Measurements from ENCODE around the gene RBM19.

The RBM19 gene

GRCh38 chr12:113842699-113843098 lies 123.4 kb downstream of the RBM19 start:
- no peaks in the 10 kb centered on the region for H3K27me3 ChIP-seq (ENCODE audit: control insufficient read depth, low read length)
- H3F3A ChIP-seq (ENCODE audit: control insufficient read depth, insufficient read depth), result no peaks in the 10 kb centered on the region
- no peaks in the 10 kb centered on the region for H3K36me3 ChIP-seq (ENCODE audit: control insufficient read depth, low read length)
- no peaks in the 10 kb centered on the region for H3K4me1 ChIP-seq (ENCODE audit: control insufficient read depth, low read length)
- TF ChIP-seq EZH2phosphoT487 (IDR thresholded peaks at IDR 0.05; ENCODE audit: borderline replicate concordance, low read length), result no peak
- no peak for TF ChIP-seq CTCF (IDR thresholded peaks at IDR 0.05; ENCODE audit: low read depth, low read length, poor library complexity, severe bottlenecking)
- no peak overlapping the region for H3K4me3 ChIP-seq (ENCODE audit: low read length)
- H3K9me3 ChIP-seq (ENCODE audit: control insufficient read depth, insufficient read depth, low read length), result no peaks in the 10 kb centered on the region
- no peaks in the 10 kb centered on the region for H3K79me2 ChIP-seq (ENCODE audit: control insufficient read depth, low read length)
- H3K27ac ChIP-seq (ENCODE audit: low read depth, low read length), result no peak overlapping the region
- no peaks in the 10 kb centered on the region for H4K20me1 ChIP-seq (ENCODE audit: control insufficient read depth, insufficient read depth, low read depth, low read length)
- H3K4me2 ChIP-seq (ENCODE audit: low read length), result no peak overlapping the region
- no peaks in the 10 kb centered on the region for H3K9me2 ChIP-seq (replicated peaks; ENCODE audit: control insufficient read depth, low read length)

- TF ChIP-seq CTCF (IDR thresholded peaks at IDR 0.05; ENCODE audit: low read depth, low read length, poor library complexity, severe bottlenecking) (no peak), EZH2phosphoT487 (IDR thresholded peaks at IDR 0.05; ENCODE audit: borderline replicate concordance, low read length) (no peak)
- no peaks in the 10 kb centered on the region for H3K9me2 ChIP-seq (replicated peaks; ENCODE audit: control insufficient read depth, low read length)
- H3K27ac ChIP-seq (ENCODE audit: low read depth, low read length), result no peak overlapping the region
- H3K9me3 ChIP-seq (ENCODE audit: control insufficient read depth, insufficient read depth, low read length), result no peaks in the 10 kb centered on the region
- H3K27me3 ChIP-seq (ENCODE audit: control insufficient read depth, low read length), result no peaks in the 10 kb centered on the region
- no peaks in the 10 kb centered on the region for H3F3A ChIP-seq (ENCODE audit: control insufficient read depth, insufficient read depth)
- no peaks in the 10 kb centered on the region for H3K4me1 ChIP-seq (ENCODE audit: control insufficient read depth, low read length)
- H3K4me2 ChIP-seq (ENCODE audit: low read length), result no peak overlapping the region
- no peak overlapping the region for H3K4me3 ChIP-seq (ENCODE audit: low read length)
- no peaks in the 10 kb centered on the region for H3K79me2 ChIP-seq (ENCODE audit: control insufficient read depth, low read length)
- H4K20me1 ChIP-seq (ENCODE audit: control insufficient read depth, insufficient read depth, low read depth, low read length), result no peaks in the 10 kb centered on the region
- H3K36me3 ChIP-seq (ENCODE audit: control insufficient read depth, low read length), result no peaks in the 10 kb centered on the region
Measured at GRCh38 chr12:113841786-113842185, 124.3 kb downstream of the RBM19 start.

- no peaks in the 10 kb centered on the region for H3K36me3 ChIP-seq (ENCODE audit: control insufficient read depth, low read length)
- H3K79me2 ChIP-seq (ENCODE audit: control insufficient read depth, low read length), result no peaks in the 10 kb centered on the region
- no peak for TF ChIP-seq EZH2phosphoT487 (IDR thresholded peaks at IDR 0.05; ENCODE audit: borderline replicate concordance, low read length)
- no peak for TF ChIP-seq CTCF (IDR thresholded peaks at IDR 0.05; ENCODE audit: low read depth, low read length, poor library complexity, severe bottlenecking)
- H3K4me1 ChIP-seq (ENCODE audit: control insufficient read depth, low read length), result no peaks in the 10 kb centered on the region
- no peaks in the 10 kb centered on the region for H3K9me2 ChIP-seq (replicated peaks; ENCODE audit: control insufficient read depth, low read length)
- no peaks in the 10 kb centered on the region for H4K20me1 ChIP-seq (ENCODE audit: control insufficient read depth, insufficient read depth, low read depth, low read length)
- no peak overlapping the region for H3K27ac ChIP-seq (ENCODE audit: low read depth, low read length)
- no peak overlapping the region for H3K4me3 ChIP-seq (ENCODE audit: low read length)
- no peak overlapping the region for H3K4me2 ChIP-seq (ENCODE audit: low read length)
- no peaks in the 10 kb centered on the region for H3K27me3 ChIP-seq (ENCODE audit: control insufficient read depth, low read length)
- no peaks in the 10 kb centered on the region for H3F3A ChIP-seq (ENCODE audit: control insufficient read depth, insufficient read depth)
- no peaks in the 10 kb centered on the region for H3K9me3 ChIP-seq (ENCODE audit: control insufficient read depth, insufficient read depth, low read length)
Measured at GRCh38 chr12:113840401-113841042, 125.6 kb downstream of the RBM19 start.
